DND-41 (cell line): ENCODE measurements around the gene AUTS2.

Experiments
- ATAC-seq: fragments of 200-7000 bp; cut with Tn5 transposase; 3 replicates; pipeline ENCODE4 v1.9.1; 2021; ENCODE audit warnings: low read depth; ENCODE audit not compliant: insufficient read depth
- DNase-seq: peaks from one replicate; pipeline ENCODE4 v3.0.0-alpha.2; 2020
- H2AFZ ChIP-seq: 2 replicates; pipeline ENCODE4 v1.6.0; 2012; ENCODE audit warnings: low read depth, low read length
- H3K27ac ChIP-seq: 2 replicates; pipeline ENCODE4 v1.5.1; 2012; ENCODE audit warnings: low read length, inconsistent platforms
- H3K27me3 ChIP-seq: fragments of 200-600 bp; sonication (generic); 2 replicates; pipeline ENCODE4 v1.6.0; 2012; ENCODE audit warnings: low read length, mild to moderate bottlenecking, inconsistent platforms; ENCODE audit not compliant: insufficient read depth, poor library complexity
- H3K36me3 ChIP-seq: 2 replicates; pipeline ENCODE4 v1.5.1; 2012; ENCODE audit warnings: low read length, inconsistent platforms; ENCODE audit not compliant: insufficient read depth
- H3K4me1 ChIP-seq: 2 replicates; pipeline ENCODE4 v1.5.1; 2012; ENCODE audit warnings: mild to moderate bottlenecking, low read length; ENCODE audit not compliant: insufficient read depth
- H3K4me2 ChIP-seq: 2 replicates; pipeline ENCODE4 v1.6.0; 2012; ENCODE audit warnings: mild to moderate bottlenecking, moderate library complexity, low read length, inconsistent platforms; ENCODE audit not compliant: insufficient read depth
- H3K4me3 ChIP-seq, 2 experiments: fragments of 200-600 bp in 1 of 2; shearing (Covaris generic) in 1 of 2; 2 replicates each; pipeline ENCODE4 v1.5.1; 2012 to 2016; ENCODE audit warnings: inconsistent platforms in 2 of 2, low read length in 2 of 2, mild to moderate bottlenecking in 2 of 2, low read depth in 1 of 2, moderate library complexity in 1 of 2
- H3K79me2 ChIP-seq: 2 replicates; pipeline ENCODE4 v1.6.0; 2012; ENCODE audit warnings: low read length, inconsistent platforms; ENCODE audit not compliant: insufficient read depth
- H3K9ac ChIP-seq: 2 replicates; pipeline ENCODE4 v1.6.0; 2012; ENCODE audit warnings: low read depth, mild to moderate bottlenecking, inconsistent platforms, low read length, moderate library complexity
- H3K9me3 ChIP-seq: 2 replicates; pipeline ENCODE4 v1.5.1; 2012; ENCODE audit warnings: low read length, moderate library complexity, mild to moderate bottlenecking, inconsistent platforms; ENCODE audit not compliant: insufficient read depth, severe bottlenecking
- H4K20me1 ChIP-seq: 2 replicates; pipeline ENCODE4 v1.6.0; 2012; ENCODE audit warnings: low read length; ENCODE audit not compliant: insufficient read depth
- EZH2 ChIP-seq: IDR thresholded peaks from 3 replicates; pipeline ENCODE4 v1.6.1; 2012; ENCODE audit warnings: borderline replicate concordance, low read depth, mild to moderate bottlenecking, moderate library complexity, low read length, inconsistent platforms; ENCODE audit not compliant: severe bottlenecking
- TF ChIP-seq, protein P1 (sequence below): IDR thresholded peaks from 2 replicates; pipeline ENCODE4 v1.5.1; 2012; ENCODE audit warnings: borderline replicate concordance, low read length, moderate library complexity, mild to moderate bottlenecking; ENCODE audit not compliant: poor library complexity, severe bottlenecking; ENCODE audit errors: extremely low read depth

Gene AUTS2

GRCh38 chr7:69599955-69600709 lies 1.9 kb downstream of the AUTS2 start:
- Histone ChIP-seq H3K4me3 (peak overlapping the region; percentile 91 to 97), H2AFZ (peak overlapping the region; percentile 81), H3K9me3 (no peaks in the 10 kb centered on the region), H4K20me1 (peaks cover 49% of the 10 kb centered on the region), H3K79me2 (peaks cover 59% of the 10 kb centered on the region), H3K27me3 (no peaks in the 10 kb centered on the region), H3K27ac (peak overlapping the region; percentile 81), H3K4me1 (peaks cover 65% of the 10 kb centered on the region), H3K4me2 (peak overlapping the region; percentile 95), H3K9ac (peak overlapping the region; percentile 76), H3K36me3 (no peaks in the 10 kb centered on the region)
- TF ChIP-seq, protein P1, sequence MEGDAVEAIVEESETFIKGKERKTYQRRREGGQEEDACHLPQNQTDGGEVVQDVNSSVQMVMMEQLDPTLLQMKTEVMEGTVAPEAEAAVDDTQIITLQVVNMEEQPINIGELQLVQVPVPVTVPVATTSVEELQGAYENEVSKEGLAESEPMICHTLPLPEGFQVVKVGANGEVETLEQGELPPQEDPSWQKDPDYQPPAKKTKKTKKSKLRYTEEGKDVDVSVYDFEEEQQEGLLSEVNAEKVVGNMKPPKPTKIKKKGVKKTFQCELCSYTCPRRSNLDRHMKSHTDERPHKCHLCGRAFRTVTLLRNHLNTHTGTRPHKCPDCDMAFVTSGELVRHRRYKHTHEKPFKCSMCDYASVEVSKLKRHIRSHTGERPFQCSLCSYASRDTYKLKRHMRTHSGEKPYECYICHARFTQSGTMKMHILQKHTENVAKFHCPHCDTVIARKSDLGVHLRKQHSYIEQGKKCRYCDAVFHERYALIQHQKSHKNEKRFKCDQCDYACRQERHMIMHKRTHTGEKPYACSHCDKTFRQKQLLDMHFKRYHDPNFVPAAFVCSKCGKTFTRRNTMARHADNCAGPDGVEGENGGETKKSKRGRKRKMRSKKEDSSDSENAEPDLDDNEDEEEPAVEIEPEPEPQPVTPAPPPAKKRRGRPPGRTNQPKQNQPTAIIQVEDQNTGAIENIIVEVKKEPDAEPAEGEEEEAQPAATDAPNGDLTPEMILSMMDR: no peak
- no peak for TF ChIP-seq EZH2
- ATAC-seq: no peak
- DNase-seq: peak; percentile 45

DNA sequence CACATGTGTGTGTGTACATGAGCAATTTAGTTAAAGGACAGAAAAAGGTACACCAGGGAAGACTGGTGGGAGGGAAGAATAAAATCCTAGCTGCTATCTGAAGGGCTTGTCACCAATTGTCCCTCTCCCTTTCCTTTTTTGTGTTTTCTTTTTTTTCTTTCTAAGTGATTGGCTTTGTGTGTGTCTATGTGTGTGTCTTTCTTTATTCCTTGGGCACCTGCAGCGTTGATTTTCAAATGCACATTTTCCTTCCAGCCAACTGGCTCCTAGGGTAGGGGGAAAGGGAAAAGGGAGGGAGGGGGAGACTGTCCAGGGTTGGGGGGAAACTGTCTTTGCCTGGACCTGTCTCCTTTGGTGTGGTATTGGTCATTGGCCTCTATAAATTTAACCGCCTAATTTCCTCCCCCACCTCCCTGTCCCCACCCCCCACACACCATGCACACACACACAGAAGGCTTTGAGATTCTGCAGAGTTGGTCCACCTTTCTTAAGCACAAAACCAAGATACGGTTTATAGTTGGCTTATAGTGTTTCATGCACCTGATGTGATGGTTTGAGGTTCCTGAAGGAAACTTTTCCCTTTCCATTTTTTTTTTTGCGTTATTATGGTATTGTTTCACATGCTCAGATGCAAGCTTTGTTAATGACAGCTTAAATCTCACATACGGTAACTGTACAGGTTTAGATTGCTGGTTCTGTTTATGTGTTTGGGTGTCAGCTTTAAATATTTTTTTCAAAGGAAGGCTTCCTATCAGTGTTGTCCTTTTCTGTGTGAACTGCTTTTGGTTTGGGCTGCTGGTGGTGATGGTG lies 2.6 kb downstream of the AUTS2 start:
- peaks cover 57% of the 10 kb centered on the region for H4K20me1 ChIP-seq
- no peaks in the 10 kb centered on the region for H3K27me3 ChIP-seq
- peaks cover 67% of the 10 kb centered on the region for H3K79me2 ChIP-seq
- no peak for DNase-seq
- H3K9ac ChIP-seq: peak overlapping the region; percentile 76
- H3K4me3 ChIP-seq: peak overlapping the region; percentile 91 to 97; a peak in 3 of 4 replicates
- no peak overlapping the region for H2AFZ ChIP-seq
- no peak for ATAC-seq
- no peak for TF ChIP-seq EZH2
- TF ChIP-seq, protein P1: no peak
- H3K4me2 ChIP-seq: peak overlapping the region; percentile 95
- no peaks in the 10 kb centered on the region for H3K9me3 ChIP-seq
- H3K4me1 ChIP-seq: peaks cover 73% of the 10 kb centered on the region
- no peak overlapping the region for H3K27ac ChIP-seq
- no peaks in the 10 kb centered on the region for H3K36me3 ChIP-seq

DNA sequence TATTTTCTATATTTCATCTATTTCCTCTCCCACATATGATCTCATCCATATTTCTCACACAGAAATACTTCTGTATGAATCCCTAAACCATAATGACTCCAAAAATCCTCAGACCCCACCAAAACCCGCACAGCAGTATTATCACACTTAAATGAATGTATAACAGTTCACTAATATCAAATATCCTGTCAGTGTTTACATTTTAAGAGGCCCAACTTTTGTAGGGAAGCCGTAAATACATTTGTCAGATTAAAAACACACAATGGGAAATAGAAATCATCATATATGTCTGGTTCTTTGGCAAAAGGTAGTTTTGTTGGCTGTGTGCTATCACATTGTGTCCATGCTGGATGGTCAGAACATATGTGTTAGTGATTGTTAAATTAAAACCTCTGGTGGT lies 4.2 kb downstream of the AUTS2 start:
- no peak for ATAC-seq
- H2AFZ ChIP-seq: no peak overlapping the region
- no peak overlapping the region for H3K27ac ChIP-seq
- no peaks in the 10 kb centered on the region for H3K9me3 ChIP-seq
- peaks cover 83% of the 10 kb centered on the region for H3K79me2 ChIP-seq
- H3K4me2 ChIP-seq: peak overlapping the region; percentile 54
- no peak for DNase-seq
- no peaks in the 10 kb centered on the region for H3K27me3 ChIP-seq
- TF ChIP-seq, protein P1: no peak
- H4K20me1 ChIP-seq: peaks cover 70% of the 10 kb centered on the region
- H3K9ac ChIP-seq: 0 out of 2 replicates have a peak overlapping the region, but pooled peaks have one; percentile 2
- peaks cover 62% of the 10 kb centered on the region for H3K4me1 ChIP-seq
- no peaks in the 10 kb centered on the region for H3K36me3 ChIP-seq
- H3K4me3 ChIP-seq: peak overlapping the region in 1 of 2 experiments; percentile 22; a peak in 1 of 4 replicates
